ENCODE results near the gene SIK3.
A peak's percentile ranks its signal among the peaks of the same experiment; 100 is the strongest.
"Not testable (repeated sequence)": the region's sequence is repeated elsewhere in the genome, so short reads cannot be mapped to it uniquely, and the experiment has no call there.

Gene SIK3

DNA sequence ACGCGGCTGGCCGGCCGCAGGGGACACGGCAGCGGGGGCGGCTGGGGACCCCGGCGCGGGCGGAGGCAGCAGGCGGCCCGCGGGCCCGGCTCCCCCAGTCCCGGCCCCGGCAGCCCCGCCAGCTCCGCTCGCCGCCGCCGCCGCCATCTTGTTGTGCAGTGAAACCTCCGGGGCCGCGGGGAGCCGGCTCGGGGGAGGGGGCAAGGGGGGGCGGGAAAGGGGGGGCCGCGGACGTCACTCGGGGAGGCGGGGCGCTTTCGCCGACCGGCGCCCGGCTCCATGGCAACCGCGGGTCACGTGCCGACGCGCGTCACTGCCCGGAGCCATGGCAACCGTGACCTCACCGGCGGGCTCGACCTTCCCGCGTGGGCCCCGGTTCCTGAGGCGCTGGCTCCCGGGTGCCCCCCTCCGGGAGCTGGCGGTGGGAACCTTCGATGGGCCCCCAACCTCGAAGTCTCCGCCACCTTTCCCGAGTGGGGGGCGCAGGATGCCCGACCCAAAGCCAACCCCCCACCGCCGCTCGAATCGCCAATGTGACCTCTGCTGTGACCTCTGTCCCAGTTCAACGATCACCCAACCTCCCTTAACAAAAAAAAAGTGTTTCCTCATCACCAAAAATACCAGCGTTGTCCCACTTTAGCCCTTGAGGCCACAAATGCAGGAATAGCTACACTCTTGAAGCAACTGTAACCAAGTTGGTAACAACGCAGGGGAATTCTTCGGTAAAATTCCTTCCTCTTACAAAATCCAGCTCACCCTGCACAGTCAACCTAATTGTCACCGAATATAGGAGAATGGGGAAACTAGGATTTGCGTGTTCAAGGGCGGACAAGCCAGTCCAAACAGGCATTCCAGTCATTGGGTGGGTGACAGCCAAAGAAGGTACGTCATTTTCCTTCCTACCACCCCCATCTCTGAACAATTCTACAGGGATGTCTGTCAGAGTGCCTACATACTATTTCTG lies at the start of gene SIK3:
SIK3 (minus strand) TSS at position 160 of the 964 bp plus-strand sequence; CDS start at position 147, 13 bp downstream.
- DNase-seq, result peak; percentile 97

DNA sequence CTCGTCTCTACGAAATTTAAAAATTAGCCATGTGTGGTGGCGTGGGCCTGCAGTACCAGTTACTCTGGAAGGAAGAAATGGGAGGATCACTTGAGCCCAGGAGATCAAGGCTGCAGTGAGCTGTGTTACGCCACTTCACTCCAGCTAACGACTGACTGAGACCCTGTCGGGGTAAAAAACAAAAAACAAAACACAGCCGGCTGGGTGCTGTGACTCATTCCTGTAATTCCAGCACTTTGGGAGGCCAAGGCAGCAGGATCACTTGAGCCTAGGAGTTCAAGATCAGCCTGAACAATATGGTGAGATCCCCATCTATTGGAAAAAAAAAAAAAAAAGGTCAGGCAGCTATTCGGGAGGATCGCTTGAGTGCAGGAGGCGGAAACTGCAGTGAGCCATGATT lies 48.3 kb upstream of the SIK3 start:
- DNase-seq, result no peak

- DNase-seq, result no peak
Measured at GRCh38 chr11:117145393-117145761, 47.1 kb upstream of the SIK3 start.

DNA sequence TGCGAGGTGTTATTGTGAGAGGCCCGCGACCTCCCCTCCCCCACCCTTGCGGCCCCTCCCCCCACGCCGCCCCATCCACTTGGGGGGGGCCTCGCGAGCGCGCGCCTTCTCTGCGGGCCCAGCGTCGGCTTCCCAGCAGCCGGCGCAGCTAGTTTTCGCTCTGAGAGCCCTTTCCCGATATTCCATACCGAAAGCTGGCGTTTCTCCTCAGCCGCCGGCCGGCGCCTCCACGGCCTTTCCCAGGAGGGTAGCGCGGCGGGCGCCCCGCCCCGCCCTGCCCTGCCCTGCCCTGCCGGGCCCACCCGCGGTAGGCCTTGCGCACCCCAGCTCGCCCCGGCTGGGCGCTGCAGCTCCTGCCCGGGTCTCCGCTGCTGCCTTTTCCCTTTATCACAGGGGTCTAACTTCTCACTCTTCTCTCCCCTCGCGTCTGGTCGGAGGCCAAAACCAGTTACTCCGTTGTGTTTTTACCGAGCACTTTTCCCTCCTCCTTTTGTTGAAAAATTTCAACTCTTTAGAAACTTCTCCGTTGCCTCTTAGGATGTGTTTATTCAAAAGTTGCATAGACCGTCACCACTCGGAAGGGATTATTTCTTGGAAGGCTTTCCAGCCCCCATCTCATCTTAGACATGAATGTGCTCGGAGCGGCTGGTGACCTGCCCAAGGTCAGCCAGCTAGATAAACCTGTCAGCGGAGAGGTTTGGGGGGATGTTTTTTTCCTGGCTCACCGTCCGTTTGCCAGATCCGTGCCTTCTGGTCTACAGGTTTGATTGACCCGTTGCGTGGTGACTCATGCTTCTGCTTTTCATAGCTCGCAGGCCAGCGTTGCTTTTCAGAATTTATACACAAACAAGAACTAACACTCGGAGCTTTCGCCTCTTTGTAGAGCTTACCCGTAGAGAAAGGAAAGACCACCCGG lies 46.5 kb upstream of the SIK3 start:
- DNase-seq, result peak; percentile 62

- DNase-seq, result peak; percentile 98
Measured at GRCh38 chr11:117143871-117144476, 45.7 kb upstream of the SIK3 start, which contains the start of gene PAFAH1B2. Gene PAFAH1B2 (plus strand): TSS chr11:117144287. CDS start chr11:117152448, 8,161 bp downstream.

DNA sequence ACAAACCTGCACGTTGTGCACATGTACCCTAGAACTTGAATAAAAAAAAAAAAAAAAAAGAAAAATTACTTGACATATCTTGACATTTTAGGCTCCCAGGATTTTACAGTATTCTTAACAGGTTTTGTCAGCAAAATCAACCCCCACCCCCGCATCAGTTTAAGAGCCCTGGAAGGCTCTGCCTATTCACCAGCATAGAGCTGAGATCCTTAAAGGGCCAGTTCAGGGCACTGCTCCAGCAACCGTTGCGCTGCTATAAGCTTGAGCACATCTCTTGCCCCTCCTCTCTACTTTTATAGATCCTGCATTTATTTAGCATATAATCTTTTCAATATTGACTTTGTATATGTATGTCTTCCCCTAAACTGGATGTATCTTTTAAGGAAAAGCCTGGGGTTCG lies 45.2 kb upstream of the SIK3 start:
- DNase-seq, result peak; percentile 67

- not testable (repeated sequence) for DNase-seq
Measured at GRCh38 chr11:117137223-117138086, 39.2 kb upstream of the SIK3 start.

- DNase-seq, result not testable (repeated sequence)
Measured at GRCh38 chr11:117134979-117135378, 36.8 kb upstream of the SIK3 start.

DNA sequence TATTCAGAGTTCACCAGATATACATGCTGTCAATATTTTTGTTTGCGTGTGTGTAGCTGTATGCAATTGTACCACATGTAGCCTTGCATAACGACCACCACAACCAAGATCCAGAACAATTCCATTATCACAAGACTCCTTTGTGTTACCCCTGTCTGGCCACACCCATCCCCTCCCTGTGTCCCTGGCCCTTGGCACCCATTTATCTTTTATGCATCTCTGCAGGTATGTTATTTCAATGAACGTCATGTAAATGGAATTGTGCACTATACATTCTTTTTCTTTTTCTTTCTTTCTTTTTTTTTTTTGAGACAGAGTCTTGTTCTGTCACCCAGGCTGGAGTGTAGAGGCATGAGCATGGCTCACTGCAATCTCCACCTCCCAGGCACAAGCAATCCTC lies 36.2 kb upstream of the SIK3 start:
- no peak for DNase-seq

DNA sequence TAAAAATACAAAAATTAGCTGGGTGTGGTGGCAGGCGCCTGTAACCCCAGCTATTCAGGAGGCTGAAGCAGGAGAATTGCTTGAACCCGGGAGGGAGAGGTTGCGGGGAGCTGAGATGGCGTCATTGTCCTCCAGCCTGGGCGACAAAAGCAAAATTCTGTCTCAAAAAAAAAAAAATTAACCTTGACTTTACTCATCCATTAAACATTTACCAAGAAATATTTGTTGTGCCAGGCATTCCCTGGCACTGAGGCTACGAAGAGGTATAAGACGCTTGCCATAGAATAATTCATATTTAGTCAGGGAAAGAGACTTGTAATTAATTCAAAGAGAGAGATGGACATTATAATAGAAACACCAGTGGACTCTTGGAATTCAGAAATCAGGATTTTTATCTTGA lies 32.7 kb upstream of the SIK3 start:
- no peak for DNase-seq

- not testable (repeated sequence) for DNase-seq
Measured at GRCh38 chr11:117130396-117130795, 32.2 kb upstream of the SIK3 start.

DNA sequence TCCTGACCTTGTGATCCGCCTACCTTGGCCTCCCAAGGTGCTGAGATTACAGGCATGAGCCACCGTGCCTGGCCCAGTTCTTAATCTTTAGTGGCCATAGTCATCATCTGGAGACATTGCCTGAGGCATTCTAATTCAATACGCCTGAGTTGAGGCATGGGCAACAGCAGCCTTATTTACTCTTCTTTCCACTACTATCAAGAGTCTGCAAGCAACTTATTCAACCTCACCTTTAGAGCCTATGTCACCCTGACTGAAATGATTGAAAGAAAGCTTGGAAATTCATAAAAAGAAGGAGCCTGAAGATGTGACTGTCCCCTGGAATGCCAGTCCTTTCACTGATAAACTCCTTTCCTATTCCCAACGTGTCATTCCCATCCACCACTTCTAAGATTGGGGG lies 30.1 kb upstream of the SIK3 start:
- DNase-seq, result no peak

- no peak for DNase-seq
Measured at GRCh38 chr11:117127171-117127901, 29.1 kb upstream of the SIK3 start.

GRCh38 chr11:117126223-117126965 lies 28.2 kb upstream of the SIK3 start:
- DNase-seq, result no peak

GRCh38 chr11:117122556-117122955 lies 24.3 kb upstream of the SIK3 start:
- DNase-seq, result no peak

GRCh38 chr11:117121176-117121575 lies 22.9 kb upstream of the SIK3 start:
- DNase-seq, result no peak

DNA sequence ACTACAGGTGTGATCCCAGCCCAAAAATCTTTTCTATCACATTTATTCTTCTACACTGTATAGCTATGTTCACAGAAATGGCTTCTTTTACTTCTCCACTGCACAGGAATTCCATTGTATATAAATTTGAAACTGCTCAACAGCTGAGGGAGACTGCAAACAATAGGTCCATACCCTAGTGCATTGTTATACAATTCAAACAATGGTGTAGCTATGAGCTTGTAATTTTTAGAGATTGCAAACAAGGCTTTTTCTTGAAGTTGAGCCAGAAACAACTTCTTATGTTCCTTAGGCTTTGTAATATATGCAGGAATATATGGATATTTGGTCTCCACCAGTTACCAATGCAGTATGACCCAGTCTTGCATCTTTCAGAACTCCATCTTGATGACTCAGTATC lies 19.5 kb upstream of the SIK3 start:
- DNase-seq, result no peak

DNA sequence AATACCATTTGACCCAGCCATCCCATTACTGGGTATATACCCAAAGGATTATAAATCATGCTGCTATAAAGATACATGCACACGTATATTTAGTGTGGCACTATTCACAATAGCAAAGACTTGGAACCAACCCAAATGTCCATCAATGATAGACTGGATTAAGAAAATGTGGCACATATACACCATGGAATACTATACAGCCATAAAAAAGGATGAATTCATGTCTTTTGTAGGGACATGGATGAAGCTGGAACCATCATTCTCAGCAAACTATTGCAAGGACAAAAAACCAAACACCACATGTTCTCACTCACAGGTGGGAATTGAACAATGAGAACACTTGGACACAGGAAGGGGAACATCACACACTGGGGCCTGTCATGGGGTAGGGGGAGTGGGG lies 14.7 kb upstream of the SIK3 start:
- DNase-seq, result not testable (repeated sequence)

GRCh38 chr11:117112497-117112896 lies 14.3 kb upstream of the SIK3 start:
- not testable (repeated sequence) for DNase-seq

DNA sequence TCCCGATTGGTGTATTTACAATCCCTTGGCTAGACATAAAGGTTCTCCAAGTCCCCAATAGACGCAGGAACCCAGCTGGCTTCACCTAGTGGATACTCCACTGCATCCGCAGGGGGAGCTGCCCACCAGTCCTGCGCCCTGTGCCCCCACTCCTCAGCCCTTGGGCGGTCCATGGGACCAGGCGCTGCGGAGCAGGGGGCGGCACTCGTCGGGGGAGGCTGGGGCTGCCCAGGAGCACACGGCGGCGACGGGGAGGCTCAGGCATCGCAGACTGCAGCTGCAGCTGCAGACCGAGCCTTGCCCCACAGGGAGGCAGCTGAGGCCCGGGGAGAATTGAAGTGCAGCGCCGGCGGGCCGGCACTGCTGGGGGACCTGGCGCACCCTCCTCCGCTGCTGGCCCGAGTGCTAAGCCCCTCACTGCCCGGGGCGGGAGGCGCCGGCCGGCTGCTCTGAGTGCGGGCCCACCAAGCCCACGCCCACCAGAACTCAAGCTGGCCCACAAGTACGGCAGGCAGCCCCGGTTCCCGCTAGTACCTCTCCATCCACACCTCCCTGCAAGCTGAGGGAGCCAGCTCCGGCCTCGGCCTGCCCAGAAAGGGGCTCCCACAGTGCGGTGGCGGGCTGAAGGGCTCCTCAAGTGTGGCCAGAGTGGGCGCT lies 12.2 kb upstream of the SIK3 start:
- DNase-seq, result no peak

Data from activated CD8-positive, alpha-beta memory T cell treated with anti-CD3 and anti-CD28 coated beads for 24 hours (primary cell).